Kidney epithelial cell (primary cell): ENCODE data around the gene GRM7. TPM values are rescaled to one million over a fixed set of nuclear protein-coding genes. Genes with fewer than 3 reads are reported as not detected.
A peak's percentile ranks its signal among the peaks of the same experiment; 100 is the strongest.

Experiments used
- DNase-seq: peaks from one replicate; pipeline ENCODE4 v3.0.0-alpha.2; 2010; ENCODE audit warnings: low read depth
- H3K27me3 ChIP-seq: 2 replicates; pipeline ENCODE4 v1.6.0; 2011; ENCODE audit warnings: low read length; ENCODE audit not compliant: control insufficient read depth, insufficient read depth
- H3K36me3 ChIP-seq: 2 replicates; pipeline ENCODE4 v1.5.1; 2011; ENCODE audit warnings: low read length; ENCODE audit not compliant: control insufficient read depth, insufficient read depth
- H3K4me3 ChIP-seq: 2 replicates; pipeline ENCODE4 v1.5.1; 2011; ENCODE audit warnings: low read depth, mild to moderate bottlenecking, control low read depth, low read length
- CTCF ChIP-seq: IDR thresholded peaks from 2 replicates; pipeline ENCODE4 v1.5.1; 2011; ENCODE audit warnings: mild to moderate bottlenecking, moderate library complexity, low read length, control low read depth, inconsistent platforms; ENCODE audit not compliant: insufficient read depth, poor library complexity, severe bottlenecking
- total RNA-seq: library from RNA; depleted of rRNA; stranded (reverse); fragments of >200 nt; gene quantifications from 2 replicates; pipeline ENCODE4 v1.2.3, GENCODE V29; 2015

GRM7 gene
- total RNA-seq, 1 donor from 2014 or later, result 0.17 TPM

GRCh38 chr3:6985848-6986247 lies 124.9 kb downstream of the GRM7 start:
- Histone ChIP-seq H3K27me3 (no peaks in the 10 kb centered on the region), H3K4me3 (no peak overlapping the region), H3K36me3 (no peaks in the 10 kb centered on the region)
- TF ChIP-seq CTCF, result no peak
- DNase-seq, result no peak

GRCh38 chr3:6989608-6990291 lies 128.8 kb downstream of the GRM7 start:
- no peak for DNase-seq
- no peak overlapping the region for H3K4me3 ChIP-seq
- no peak for TF ChIP-seq CTCF
- H3K27me3 ChIP-seq, result no peaks in the 10 kb centered on the region
- no peaks in the 10 kb centered on the region for H3K36me3 ChIP-seq

- TF ChIP-seq CTCF, result peak; percentile 23
- Histone ChIP-seq H3K4me3 (no peak overlapping the region), H3K36me3 (no peaks in the 10 kb centered on the region), H3K27me3 (no peaks in the 10 kb centered on the region)
- no peak for DNase-seq
Observed at GRCh38 chr3:6994081-6994668, 133.3 kb downstream of the GRM7 start.

GRCh38 chr3:7000501-7000900 lies 139.6 kb downstream of the GRM7 start:
- Histone ChIP-seq H3K4me3 (no peak overlapping the region), H3K27me3 (no peaks in the 10 kb centered on the region), H3K36me3 (no peaks in the 10 kb centered on the region)
- no peak for TF ChIP-seq CTCF
- no peak for DNase-seq

GRCh38 chr3:7001370-7001769 lies 140.5 kb downstream of the GRM7 start:
- TF ChIP-seq CTCF, result no peak
- no peaks in the 10 kb centered on the region for H3K36me3 ChIP-seq
- no peak overlapping the region for H3K4me3 ChIP-seq
- H3K27me3 ChIP-seq, result no peaks in the 10 kb centered on the region
- no peak for DNase-seq
